DOHH2 (cell line): ENCODE data around the gene VHLL.
A peak's percentile ranks its signal among the peaks of the same experiment; 100 is the strongest.

Source experiments
- H3F3A ChIP-seq: fragments of 200-600 bp; sonication (generic), shearing (Covaris generic); 2 replicates; pipeline ENCODE4 v1.6.0; 2016; ENCODE audit warnings: antibody characterized with exemption, mild to moderate bottlenecking; ENCODE audit not compliant: control insufficient read depth, insufficient read depth
- H3K27ac ChIP-seq: fragments of 200-600 bp; sonication (generic); 2 replicates; pipeline ENCODE4 v1.5.1; 2014; ENCODE audit warnings: low read depth, mild to moderate bottlenecking, low read length, moderate library complexity
- H3K27me3 ChIP-seq: fragments of 200-600 bp; sonication (generic); 2 replicates; pipeline ENCODE4 v1.6.1; 2014; ENCODE audit warnings: mild to moderate bottlenecking, low read length, mixed read lengths; ENCODE audit not compliant: control insufficient read depth
- H3K36me3 ChIP-seq: fragments of 200-600 bp; sonication (generic); 2 replicates; pipeline ENCODE4 v1.6.1; 2014; ENCODE audit warnings: mild to moderate bottlenecking, low read length, moderate library complexity, mixed read lengths; ENCODE audit not compliant: control insufficient read depth
- H3K4me1 ChIP-seq: fragments of 200-600 bp; sonication (generic); 2 replicates; pipeline ENCODE4 v1.6.1; 2014; ENCODE audit warnings: mild to moderate bottlenecking, low read length, mixed read lengths; ENCODE audit not compliant: control insufficient read depth
- H3K4me2 ChIP-seq: fragments of 200-600 bp; sonication (generic); 2 replicates; pipeline ENCODE4 v1.6.0; 2014; ENCODE audit warnings: mild to moderate bottlenecking, low read length, moderate library complexity
- H3K4me3 ChIP-seq: fragments of 200-600 bp; sonication (generic); 2 replicates; pipeline ENCODE4 v1.5.1; 2014; ENCODE audit warnings: mild to moderate bottlenecking, low read length, mixed read lengths
- H3K79me2 ChIP-seq: fragments of 200-600 bp; sonication (generic); 2 replicates; pipeline ENCODE4 v1.6.1; 2014; ENCODE audit warnings: mild to moderate bottlenecking, low read length, mixed read lengths; ENCODE audit not compliant: control insufficient read depth
- H3K9me2 ChIP-seq: fragments of 200-600 bp; sonication (generic); replicated peaks from 2 replicates; pipeline ENCODE4 v1.6.1; 2014; ENCODE audit warnings: mild to moderate bottlenecking, low read length, mixed read lengths; ENCODE audit not compliant: control insufficient read depth
- H3K9me3 ChIP-seq: fragments of 200-600 bp; sonication (generic); 2 replicates; pipeline ENCODE4 v1.6.1; 2014; ENCODE audit warnings: antibody characterized with exemption, low read length, mixed read lengths; ENCODE audit not compliant: control insufficient read depth, insufficient read depth
- H4K20me1 ChIP-seq: fragments of 200-600 bp; sonication (generic); 2 replicates; pipeline ENCODE4 v1.6.0; 2014; ENCODE audit warnings: low read depth, mild to moderate bottlenecking, antibody characterized with exemption, low read length, moderate library complexity; ENCODE audit not compliant: control insufficient read depth, insufficient read depth
- EZH2phosphoT487 ChIP-seq: fragments of 200-600 bp; sonication (generic); IDR thresholded peaks from 2 replicates; pipeline ENCODE4 v1.6.1; 2017; ENCODE audit warnings: borderline replicate concordance, mild to moderate bottlenecking, antibody characterized with exemption, low read length, moderate library complexity, mixed read lengths
- TF ChIP-seq, protein P1 (sequence below): fragments of 200-600 bp; sonication (generic); IDR thresholded peaks from one replicate; pipeline ENCODE4 v1.5.1; 2014; ENCODE audit warnings: antibody characterized with exemption, mild to moderate bottlenecking, low read depth, low read length; ENCODE audit not compliant: poor library complexity, severe bottlenecking

VHLL gene

DNA sequence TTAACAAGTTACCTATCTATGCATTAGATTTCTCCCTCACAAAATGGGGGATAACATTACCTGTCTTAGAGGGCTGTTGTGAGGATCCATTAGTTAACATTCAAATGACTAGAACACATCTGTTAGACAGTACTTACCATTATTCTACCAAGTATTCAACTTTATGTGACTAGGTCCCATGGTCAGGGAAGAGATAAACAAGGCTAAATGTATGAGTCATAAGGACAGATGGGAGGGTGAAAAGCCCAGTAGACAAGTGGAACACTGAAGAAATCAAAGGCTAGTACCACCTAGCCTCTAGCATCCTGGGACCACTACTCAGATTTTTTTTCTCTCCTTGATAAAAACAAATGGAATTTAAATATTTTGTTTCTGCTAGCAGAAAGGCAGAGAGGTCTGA, 9.0 kb upstream of the VHLL start:
- TF ChIP-seq, protein P1, sequence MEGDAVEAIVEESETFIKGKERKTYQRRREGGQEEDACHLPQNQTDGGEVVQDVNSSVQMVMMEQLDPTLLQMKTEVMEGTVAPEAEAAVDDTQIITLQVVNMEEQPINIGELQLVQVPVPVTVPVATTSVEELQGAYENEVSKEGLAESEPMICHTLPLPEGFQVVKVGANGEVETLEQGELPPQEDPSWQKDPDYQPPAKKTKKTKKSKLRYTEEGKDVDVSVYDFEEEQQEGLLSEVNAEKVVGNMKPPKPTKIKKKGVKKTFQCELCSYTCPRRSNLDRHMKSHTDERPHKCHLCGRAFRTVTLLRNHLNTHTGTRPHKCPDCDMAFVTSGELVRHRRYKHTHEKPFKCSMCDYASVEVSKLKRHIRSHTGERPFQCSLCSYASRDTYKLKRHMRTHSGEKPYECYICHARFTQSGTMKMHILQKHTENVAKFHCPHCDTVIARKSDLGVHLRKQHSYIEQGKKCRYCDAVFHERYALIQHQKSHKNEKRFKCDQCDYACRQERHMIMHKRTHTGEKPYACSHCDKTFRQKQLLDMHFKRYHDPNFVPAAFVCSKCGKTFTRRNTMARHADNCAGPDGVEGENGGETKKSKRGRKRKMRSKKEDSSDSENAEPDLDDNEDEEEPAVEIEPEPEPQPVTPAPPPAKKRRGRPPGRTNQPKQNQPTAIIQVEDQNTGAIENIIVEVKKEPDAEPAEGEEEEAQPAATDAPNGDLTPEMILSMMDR, result no peak
- no peak for TF ChIP-seq EZH2phosphoT487
- Histone ChIP-seq H3K9me2 (no peaks in the 10 kb centered on the region), H3K4me3 (no peak overlapping the region), H3K4me1 (no peaks in the 10 kb centered on the region), H3K27ac (no peak overlapping the region), H3K9me3 (no peaks in the 10 kb centered on the region), H4K20me1 (no peaks in the 10 kb centered on the region), H3K27me3 (no peaks in the 10 kb centered on the region), H3K36me3 (peaks cover 65% of the 10 kb centered on the region), H3K79me2 (no peaks in the 10 kb centered on the region), H3K4me2 (no peak overlapping the region), H3F3A (peaks cover 32% of the 10 kb centered on the region)

DNA sequence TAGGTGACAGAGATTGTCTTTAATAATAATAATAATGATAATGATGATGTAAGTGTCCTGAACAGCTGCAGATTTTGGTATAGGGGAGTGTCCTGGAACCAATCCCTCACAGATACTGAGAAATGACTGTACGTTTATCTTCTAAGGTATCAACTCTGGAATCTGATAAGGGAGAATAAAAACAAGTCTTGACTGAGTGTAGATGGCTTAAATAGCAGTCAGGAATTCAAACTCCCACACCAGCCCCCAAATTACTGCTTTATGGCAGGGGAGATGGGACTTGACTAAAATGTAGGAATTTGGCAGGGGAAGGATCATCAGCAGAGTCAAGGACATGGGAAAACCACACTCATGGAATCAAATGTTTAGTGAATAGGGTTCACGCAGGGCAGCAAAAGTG, 6.1 kb upstream of the VHLL start:
- TF ChIP-seq, protein P1, result no peak
- H3F3A ChIP-seq, result peaks cover 42% of the 10 kb centered on the region
- no peaks in the 10 kb centered on the region for H3K79me2 ChIP-seq
- no peaks in the 10 kb centered on the region for H3K9me2 ChIP-seq
- H3K4me3 ChIP-seq, result no peak overlapping the region
- H3K9me3 ChIP-seq, result no peaks in the 10 kb centered on the region
- H3K27me3 ChIP-seq, result no peaks in the 10 kb centered on the region
- H3K4me2 ChIP-seq, result no peak overlapping the region
- no peaks in the 10 kb centered on the region for H4K20me1 ChIP-seq
- no peaks in the 10 kb centered on the region for H3K4me1 ChIP-seq
- no peak overlapping the region for H3K27ac ChIP-seq
- peaks cover 39% of the 10 kb centered on the region for H3K36me3 ChIP-seq

- H3K4me2 ChIP-seq, result no peak overlapping the region
- H3K79me2 ChIP-seq, result no peaks in the 10 kb centered on the region
- no peaks in the 10 kb centered on the region for H3K9me2 ChIP-seq
- no peaks in the 10 kb centered on the region for H3K27me3 ChIP-seq
- no peaks in the 10 kb centered on the region for H3K4me1 ChIP-seq
- no peaks in the 10 kb centered on the region for H3K9me3 ChIP-seq
- no peak for TF ChIP-seq EZH2phosphoT487
- TF ChIP-seq, protein P1, result no peak
- no peak overlapping the region for H3K27ac ChIP-seq
- no peaks in the 10 kb centered on the region for H4K20me1 ChIP-seq
- H3F3A ChIP-seq, result peaks cover 37% of the 10 kb centered on the region
- H3K4me3 ChIP-seq, result no peak overlapping the region
- H3K36me3 ChIP-seq, result peaks cover 19% of the 10 kb centered on the region
Measured at GRCh38 chr1:156303241-156303640, 4.1 kb upstream of the VHLL start.

DNA sequence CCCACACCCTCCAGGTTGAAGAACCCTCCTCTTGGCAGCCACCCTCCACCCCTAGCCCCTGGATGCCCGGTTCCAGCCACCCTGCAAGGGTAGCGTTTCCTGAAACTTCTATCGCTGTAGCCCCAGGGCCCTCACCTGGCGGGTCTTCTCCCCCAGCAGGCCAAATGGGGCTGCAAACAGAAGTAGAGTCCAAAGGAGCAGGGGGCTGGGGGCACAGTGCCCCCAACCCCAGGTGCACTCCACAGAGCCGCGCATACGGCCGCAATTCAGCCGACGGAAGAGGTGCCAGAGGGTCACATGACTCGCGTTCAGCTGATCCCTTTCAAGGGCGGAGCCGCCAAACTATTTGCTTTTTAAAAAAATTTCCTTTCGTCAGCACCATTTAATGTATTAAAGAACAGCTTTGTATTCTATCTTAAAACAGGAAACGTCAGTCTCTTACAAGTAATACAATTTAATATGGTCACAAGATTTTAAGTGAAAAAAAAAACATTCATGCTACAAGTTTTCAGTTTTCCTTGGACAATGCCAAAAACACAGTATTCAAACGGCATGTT, 3.6 kb downstream of the VHLL start, which contains the start of gene GLMP:
Gene GLMP, minus strand, starts transcription at position 289 of the 557 bp plus-strand sequence. Its CDS starts 34 bp downstream, at position 255.
- no peaks in the 10 kb centered on the region for H3K9me3 ChIP-seq
- H3K27ac ChIP-seq, result no peak within 1 kb of the TSS
- H3F3A ChIP-seq, result 0 out of 2 replicates have a peak, but pooled peaks cover 2% of the 10 kb centered on the region
- H3K4me2 ChIP-seq, result peak within 1 kb of the TSS; percentile 57
- no peaks in the 10 kb centered on the region for H3K27me3 ChIP-seq
- no peaks in the 10 kb centered on the region for H3K9me2 ChIP-seq
- no peaks in the 10 kb centered on the region for H3K79me2 ChIP-seq
- H3K4me3 ChIP-seq, result peak within 1 kb of the TSS; percentile 63
- no peak for TF ChIP-seq EZH2phosphoT487
- TF ChIP-seq, protein P1, result no peak
- no peaks in the 10 kb centered on the region; the same call in 1 of the 2 replicates for H3K4me1 ChIP-seq
- peaks cover 6% of the 10 kb centered on the region; the same call in 1 of the 2 replicates for H3K36me3 ChIP-seq
- H4K20me1 ChIP-seq, result no peaks in the 10 kb centered on the region
